ENCODE data around the gene CLCN2.

Gene CLCN2

DNA sequence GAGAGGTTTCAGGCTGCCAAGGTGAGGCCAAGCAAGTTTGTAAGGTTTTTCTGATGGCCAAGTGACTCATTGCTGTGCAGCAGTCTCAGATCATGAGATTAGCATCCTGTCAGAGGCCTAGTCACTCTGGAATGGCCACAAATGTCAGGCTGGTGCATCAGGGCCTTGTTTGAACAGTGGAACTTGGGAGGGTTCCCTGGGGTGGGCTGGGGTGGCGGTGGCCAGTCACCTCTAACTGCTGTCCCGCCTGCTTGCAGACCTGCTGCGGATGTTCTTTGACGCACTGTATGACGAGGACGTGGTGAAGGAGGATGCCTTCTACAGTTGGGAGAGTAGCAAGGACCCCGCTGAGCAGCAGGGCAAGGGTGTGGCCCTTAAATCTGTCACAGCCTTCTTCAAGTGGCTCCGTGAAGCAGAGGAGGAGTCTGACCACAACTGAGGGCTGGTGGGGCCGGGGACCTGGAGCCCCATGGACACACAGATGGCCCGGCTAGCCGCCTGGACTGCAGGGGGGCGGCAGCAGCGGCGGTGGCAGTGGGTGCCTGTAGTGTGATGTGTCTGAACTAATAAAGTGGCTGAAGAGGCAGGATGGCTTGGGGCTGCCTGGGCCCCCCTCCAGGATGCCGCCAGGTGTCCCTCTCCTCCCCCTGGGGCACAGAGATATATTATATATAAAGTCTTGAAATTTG, 26.8 kb downstream of the CLCN2 start:
- TF ChIP-seq, protein P1, sequence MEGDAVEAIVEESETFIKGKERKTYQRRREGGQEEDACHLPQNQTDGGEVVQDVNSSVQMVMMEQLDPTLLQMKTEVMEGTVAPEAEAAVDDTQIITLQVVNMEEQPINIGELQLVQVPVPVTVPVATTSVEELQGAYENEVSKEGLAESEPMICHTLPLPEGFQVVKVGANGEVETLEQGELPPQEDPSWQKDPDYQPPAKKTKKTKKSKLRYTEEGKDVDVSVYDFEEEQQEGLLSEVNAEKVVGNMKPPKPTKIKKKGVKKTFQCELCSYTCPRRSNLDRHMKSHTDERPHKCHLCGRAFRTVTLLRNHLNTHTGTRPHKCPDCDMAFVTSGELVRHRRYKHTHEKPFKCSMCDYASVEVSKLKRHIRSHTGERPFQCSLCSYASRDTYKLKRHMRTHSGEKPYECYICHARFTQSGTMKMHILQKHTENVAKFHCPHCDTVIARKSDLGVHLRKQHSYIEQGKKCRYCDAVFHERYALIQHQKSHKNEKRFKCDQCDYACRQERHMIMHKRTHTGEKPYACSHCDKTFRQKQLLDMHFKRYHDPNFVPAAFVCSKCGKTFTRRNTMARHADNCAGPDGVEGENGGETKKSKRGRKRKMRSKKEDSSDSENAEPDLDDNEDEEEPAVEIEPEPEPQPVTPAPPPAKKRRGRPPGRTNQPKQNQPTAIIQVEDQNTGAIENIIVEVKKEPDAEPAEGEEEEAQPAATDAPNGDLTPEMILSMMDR (IDR thresholded peaks at IDR 0.05; ENCODE audit: borderline replicate concordance, control extremely low read depth, extremely low read depth, insufficient read depth, missing control alignments), result no peak
- no peak for DNase-seq (ENCODE audit: low spot score)
- in situ Hi-C loops (cut with MboI; ENCODE audit: low sequenced_read_pairs, unreplicated experiment), result no loop called here

DNA sequence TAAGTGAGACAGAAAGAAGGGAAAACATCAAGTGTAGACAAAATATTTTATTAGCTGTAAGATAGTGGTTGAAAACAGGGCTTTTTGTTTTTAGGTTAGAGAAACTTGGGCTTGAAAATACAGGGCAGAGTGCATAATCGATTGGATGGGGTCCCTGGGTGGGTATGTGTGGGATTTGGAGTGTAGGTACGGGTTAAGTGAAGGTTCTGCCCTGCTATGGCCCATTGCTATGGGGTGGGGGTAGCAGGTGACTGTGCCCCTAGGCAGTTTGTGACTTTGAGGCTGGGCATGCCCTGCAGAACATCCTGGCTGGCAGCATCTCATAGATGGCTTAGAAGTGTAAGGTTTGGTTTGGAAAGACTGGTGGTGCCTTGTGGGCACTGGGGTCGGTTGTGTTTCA, 27.7 kb downstream of the CLCN2 start:
- TF ChIP-seq, protein P1 (IDR thresholded peaks at IDR 0.05; ENCODE audit: borderline replicate concordance, control extremely low read depth, extremely low read depth, insufficient read depth, missing control alignments), result no peak
- in situ Hi-C loops (cut with MboI; ENCODE audit: low sequenced_read_pairs, unreplicated experiment), result no loop called here
- DNase-seq (ENCODE audit: low spot score), result no peak

DNA sequence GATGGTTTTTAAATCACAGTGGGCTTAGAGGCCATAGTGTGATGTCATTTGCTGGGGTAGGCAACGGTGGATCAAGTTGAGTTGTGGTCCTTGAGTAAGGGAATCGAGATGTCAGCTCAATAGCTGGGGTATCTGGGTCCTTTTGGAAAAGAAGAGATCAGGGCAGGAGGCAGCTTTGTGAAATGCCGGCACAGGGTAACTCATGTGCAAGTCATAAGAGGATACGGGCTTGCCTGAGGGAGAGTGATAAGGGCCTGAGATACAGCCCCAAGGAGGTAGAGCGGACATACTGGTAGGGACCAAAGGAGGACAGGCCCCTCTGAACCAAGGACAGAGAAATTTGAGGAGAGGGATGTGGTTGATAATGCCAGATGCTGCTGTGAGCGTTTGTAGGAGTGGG, 28.2 kb downstream of the CLCN2 start:
- DNase-seq (ENCODE audit: low spot score), result no peak
- in situ Hi-C loops (cut with MboI; ENCODE audit: low sequenced_read_pairs, unreplicated experiment), result no loop called here
- TF ChIP-seq, protein P1 (IDR thresholded peaks at IDR 0.05; ENCODE audit: borderline replicate concordance, control extremely low read depth, extremely low read depth, insufficient read depth, missing control alignments), result no peak

DNA sequence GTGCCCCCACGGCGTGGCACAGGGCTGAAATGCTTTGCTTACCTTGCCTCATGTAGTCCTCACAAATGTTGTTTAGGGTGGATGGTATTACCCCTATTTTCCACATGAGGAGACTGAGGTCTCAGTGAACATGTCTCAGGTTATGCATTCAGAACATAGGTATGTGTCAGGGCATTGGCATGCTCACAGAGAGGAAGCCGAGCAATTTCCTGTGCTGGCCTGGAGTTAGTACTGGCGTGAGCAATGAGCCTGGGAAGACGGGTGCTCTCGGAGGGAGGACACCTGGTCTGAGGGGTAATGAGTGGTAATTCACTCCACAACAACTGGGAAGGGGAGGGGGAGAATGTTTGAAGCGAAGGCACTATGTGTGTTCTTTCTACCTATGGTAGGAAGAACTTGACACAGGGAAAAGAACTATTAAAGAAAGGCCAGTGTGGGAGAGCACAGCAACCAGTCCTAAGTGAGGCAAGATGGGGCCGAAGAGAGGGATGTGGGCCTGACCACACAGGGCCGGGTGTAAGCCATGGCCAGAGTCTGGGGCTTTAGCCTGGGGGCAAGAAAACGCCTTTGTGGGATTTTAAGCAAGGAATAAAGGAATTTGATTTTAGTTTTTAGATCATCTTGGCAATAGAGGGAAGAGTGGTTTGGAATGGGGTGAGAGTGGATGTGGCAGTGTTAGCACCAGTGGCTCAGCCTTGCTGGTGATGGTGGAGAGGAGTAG, 28.9 kb downstream of the CLCN2 start:
- TF ChIP-seq, protein P1 (IDR thresholded peaks at IDR 0.05; ENCODE audit: borderline replicate concordance, control extremely low read depth, extremely low read depth, insufficient read depth, missing control alignments), result no peak
- in situ Hi-C loops (cut with MboI; ENCODE audit: low sequenced_read_pairs, unreplicated experiment), result no loop called here
- DNase-seq (ENCODE audit: low spot score), result no peak

DNA sequence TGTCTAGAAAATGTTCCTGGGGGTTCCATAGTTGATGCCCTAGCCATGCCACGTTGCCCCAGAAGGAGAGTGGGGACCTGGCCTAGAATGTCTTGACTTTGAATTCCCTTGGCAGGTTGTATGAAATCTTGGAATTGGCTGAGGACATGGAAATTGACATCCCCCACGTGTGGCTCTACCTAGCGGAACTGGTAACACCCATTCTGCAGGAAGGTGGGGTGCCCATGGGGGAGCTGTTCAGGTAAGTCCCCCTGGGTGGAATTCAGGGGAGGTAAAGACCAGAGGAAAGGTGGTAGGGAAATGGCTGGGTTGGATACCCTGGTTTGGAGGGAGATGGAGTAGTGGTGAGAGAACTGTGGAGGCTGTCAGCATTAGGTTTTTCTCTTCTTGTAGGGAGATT, 32.9 kb downstream of the CLCN2 start:
- in situ Hi-C loops (cut with MboI; ENCODE audit: low sequenced_read_pairs, unreplicated experiment), result no loop called here
- TF ChIP-seq, protein P1 (IDR thresholded peaks at IDR 0.05; ENCODE audit: borderline replicate concordance, control extremely low read depth, extremely low read depth, insufficient read depth, missing control alignments), result no peak
- DNase-seq (ENCODE audit: low spot score), result no peak

DNA sequence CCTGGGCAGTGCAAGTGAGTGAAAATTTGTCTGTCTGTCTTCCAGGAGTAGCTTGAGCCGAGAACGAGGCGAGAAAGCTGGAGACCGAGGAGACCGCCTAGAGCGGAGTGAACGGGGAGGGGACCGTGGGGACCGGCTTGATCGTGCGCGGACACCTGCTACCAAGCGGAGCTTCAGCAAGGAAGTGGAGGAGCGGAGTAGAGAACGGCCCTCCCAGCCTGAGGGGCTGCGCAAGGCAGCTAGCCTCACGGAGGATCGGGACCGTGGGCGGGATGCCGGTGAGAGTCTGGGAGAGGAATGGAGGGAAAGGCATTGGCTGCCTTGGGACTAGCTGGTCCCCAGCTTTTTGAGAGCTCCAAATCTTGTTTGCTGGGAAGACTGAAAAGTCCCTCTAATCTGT, 34.2 kb downstream of the CLCN2 start:
- no peak for DNase-seq (ENCODE audit: low spot score)
- in situ Hi-C loops (cut with MboI; ENCODE audit: low sequenced_read_pairs, unreplicated experiment), result no loop called here
- TF ChIP-seq, protein P1 (IDR thresholded peaks at IDR 0.05; ENCODE audit: borderline replicate concordance, control extremely low read depth, extremely low read depth, insufficient read depth, missing control alignments), result no peak
